Inflammatory macrophage treated with lipopolysaccharide for 4 hours (primary cell): ENCODE measurements around the gene LYSMD3.
"Not testable (repeated sequence)": the region's sequence is repeated elsewhere in the genome, so short reads cannot be mapped to it uniquely, and the experiment has no call there.

Source experiments
- DNase-seq: peaks from one replicate; pipeline ENCODE4 v3.0.0-alpha.2; 2020

LYSMD3 gene

DNA sequence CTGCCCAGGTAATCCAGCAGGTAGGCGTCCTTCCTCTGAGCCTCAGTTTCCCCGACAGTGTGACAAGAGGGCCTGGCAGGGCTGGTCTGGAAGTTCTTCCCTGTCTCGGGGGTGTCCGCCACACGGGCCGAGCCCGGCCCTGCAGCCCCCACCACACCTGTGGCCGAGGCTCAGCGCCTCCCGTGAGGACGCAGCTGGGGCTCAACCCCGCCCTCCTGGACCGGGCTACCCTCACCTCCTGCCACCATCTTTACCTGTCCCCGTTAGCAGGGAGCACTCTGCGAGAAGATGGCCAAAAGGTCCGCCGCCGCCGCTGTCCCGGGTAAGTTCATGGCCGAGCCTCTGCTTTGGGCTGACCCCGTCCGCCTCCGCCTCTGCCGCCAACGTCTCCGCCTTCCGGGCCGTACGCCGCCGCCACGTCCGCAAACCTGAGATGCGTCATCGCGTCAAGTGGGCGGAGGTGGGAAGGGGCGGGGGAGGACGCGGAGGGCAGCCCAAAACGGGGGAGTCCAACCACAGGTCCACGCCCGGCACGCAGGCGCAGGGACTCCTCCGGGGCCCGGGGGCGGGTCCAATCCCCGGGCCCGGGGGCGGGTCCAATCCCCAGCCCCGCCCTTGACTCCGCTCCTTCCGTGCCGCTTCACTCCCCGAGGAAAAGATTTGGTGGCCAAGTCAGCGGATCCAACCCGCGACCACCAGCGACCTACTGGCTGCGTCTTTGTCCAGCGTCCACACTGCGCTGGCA lies at the start of gene LYSMD3:
Gene LYSMD3, minus strand, starts transcription at position 391 of the 745 bp plus-strand sequence. CDS start 4,295 bp downstream, outside the sequence.
- peak; percentile 92 for DNase-seq

DNA sequence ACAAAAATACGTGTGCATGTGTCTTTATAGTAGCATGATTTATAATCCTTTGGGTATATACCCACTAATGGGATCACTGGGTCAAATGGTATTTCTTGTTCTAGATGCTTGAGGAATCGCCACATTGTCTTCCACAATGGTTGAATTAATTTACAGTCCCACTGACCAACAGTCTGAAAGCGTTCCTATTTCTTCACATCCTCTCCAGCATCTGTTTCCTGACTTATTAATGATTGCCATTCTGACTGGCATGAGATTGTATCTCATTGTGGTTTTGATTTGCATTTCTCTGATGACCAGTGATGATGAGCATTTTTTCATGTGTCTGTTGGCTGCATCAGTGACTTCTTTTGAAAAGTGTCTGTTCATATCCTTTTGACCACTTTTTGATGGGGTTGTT lies 47.2 kb upstream of the LYSMD3 start:
- DNase-seq = not testable (repeated sequence)

DNA sequence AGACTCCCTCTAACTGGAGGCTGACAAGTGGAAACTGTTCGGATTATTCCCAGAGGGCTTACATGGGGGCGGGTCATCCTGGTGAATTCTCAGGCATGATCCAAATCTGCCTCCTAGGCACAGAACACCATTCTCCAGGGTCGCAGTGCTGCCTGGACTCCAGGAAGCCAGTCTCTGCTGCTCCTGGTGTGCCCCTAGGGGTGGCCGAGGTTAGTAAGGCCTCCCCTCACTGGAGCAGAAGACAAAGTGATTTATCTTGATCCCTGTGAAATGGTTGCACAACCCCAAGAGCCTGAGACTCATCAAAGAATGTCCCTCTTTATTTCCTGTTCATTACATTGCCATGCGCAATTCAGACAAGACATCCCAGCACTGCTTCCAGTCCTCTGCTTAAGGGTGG lies 46.3 kb upstream of the LYSMD3 start:
- DNase-seq = no peak

DNA sequence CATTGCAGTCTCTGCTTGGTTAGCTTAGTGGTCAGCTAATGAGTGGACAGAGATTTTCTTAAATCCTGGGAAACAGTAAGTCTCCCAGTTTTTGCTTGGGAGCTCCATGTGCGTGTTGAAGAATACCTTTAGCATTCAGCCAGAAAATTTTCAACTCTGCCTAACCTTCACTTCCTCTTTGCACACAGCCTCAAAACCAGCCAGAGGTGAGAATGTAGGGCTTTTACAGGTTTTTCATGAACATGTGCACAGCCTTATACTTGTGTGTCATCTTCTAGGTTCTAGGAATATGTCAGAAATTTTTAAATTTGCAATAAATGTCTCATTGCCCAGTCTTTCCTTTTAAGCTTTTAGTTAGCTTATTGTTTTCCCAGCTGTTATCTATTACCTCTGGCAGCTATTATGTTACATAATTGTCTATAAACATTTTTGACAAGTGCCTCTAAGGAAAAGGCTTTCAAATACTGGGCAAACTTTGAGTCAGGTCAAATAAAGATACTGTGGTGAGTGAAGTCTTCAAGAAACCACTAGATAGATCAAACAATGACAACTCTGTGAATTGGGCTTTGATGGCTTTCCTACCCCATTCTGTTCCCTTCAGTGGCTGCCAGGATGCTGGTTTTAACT lies 41.9 kb upstream of the LYSMD3 start:
- DNase-seq = no peak

DNA sequence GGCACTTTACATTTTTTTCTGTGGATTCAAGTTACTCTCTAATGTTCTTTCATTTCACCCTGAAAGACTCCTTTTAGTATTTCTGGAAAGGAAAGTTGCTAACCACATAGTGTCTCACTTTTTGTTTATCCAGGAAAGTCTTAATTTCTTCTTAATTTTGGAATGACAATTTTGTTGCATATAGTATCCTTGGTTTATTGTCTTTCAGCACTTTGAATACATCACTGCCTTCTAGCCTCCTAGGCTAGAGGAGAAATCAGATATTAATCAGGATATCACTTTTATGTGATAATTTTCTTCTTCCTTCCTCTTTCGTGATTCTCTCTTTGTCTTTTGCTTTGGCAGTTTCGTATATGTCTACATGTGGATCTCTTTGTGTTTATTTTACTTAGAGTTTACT lies 40.6 kb upstream of the LYSMD3 start:
- DNase-seq = no peak

DNA sequence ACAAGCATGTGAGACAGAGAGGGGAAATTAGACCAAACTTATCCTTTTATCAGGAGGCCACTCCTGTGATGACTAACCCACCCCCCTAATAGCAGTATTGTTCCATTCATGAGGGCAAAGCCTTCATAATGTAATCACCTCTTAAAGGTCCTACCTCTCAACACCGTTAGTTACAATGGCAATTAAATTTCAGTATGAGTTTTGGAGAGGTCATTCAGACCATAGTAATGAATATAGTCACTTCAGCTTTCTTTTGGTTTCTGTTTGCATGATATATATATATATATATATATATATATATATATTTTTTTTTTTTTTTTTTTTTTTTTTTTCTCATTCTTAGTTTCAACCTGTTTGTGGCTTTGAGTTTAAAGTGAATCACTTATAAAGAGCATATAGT lies 39.7 kb upstream of the LYSMD3 start:
- DNase-seq = no peak

DNA sequence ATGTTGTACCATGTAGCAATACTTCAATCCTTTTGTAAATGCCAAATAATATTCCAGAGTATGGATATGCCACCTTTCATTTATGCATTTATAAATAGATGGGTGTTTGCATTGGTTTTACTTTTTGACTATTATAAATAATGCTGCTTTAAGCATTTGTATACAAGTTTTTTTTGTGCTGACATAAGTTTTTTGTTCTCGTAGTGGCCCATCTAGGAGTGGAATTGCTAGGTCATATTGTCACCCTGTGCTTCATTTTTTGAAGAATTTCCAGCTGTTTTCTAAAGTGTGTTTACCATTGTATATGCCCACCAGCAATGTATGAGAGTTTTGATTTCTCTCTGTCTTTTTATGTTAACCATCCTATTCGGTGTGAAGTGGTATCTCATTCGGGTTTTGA lies 36.1 kb upstream of the LYSMD3 start:
- no peak for DNase-seq

DNA sequence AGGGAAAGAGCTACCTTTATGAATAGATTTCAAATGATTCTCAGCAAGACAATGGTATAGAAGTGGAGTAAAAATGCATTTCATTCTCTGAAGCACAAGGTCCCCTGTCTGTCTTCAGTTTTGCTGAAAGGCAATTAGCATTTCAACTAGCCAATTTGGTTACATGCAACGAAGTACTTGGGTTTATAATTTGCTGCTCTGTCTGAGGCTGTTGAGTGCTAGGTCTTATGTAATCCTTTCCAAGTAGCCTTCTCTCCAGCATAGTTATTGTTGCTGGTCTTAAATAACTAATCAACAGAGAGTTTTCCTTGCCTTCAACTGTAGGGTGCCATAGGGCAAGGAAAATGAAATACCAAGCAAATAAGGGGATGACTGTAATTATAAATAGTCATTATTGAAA lies 33.7 kb upstream of the LYSMD3 start:
- no peak for DNase-seq

DNA sequence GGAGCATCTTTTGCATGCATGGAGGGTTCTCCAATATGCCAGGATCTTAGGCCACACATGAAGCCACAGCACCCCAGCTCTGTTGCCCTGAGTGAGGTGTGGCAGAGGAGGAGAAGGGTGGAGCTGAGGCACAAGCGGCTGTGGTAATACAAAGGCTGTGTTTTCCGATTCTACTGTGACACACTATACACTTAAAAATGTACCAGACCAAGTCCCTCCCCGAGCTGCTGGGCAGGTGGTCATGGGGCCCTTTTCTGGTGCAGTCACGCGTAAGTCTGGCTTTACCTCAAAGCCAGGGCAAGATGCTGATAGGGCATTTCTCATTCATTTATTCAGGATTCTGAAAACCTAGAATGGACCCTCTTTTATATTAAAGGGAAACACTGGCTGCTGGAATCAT lies 33.0 kb upstream of the LYSMD3 start:
- no peak for DNase-seq

DNA sequence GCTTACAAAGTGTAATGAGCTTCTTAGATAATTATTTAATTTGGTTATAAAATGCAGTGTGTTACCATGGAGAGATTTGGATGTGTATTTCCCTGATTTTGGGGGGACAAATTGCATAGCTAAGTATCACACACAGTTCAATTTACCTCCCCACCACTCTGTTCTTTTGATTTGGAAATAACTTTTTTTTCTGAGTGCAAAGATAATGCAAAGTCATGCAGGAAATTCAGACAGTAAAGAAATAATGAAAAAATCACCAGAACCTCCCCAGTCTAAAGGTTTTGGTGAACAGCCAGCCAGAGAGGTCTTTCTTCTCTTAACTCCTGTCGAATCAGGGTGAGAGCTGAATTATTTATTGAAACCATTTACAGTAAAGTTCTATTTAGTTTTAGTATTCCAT lies 32.4 kb upstream of the LYSMD3 start:
- DNase-seq = no peak

DNA sequence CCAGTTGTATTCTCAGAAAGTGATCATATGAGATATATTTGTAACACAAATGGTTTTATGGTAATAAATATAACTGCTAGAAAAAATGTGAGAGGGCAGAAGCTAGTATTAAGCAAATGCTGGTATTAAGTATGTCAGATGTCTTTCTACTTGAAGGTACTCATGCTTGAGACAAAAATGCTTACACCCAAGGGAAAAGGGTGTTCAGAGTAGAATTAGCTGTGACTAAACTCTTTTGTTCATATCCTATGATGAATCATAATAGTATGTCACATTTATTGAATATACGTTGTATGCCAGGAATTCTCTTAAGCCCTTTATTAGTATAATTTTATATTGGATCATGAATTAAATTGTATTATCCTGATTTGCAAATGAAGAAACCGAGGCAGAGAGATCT lies 31.4 kb upstream of the LYSMD3 start:
- no peak for DNase-seq

DNA sequence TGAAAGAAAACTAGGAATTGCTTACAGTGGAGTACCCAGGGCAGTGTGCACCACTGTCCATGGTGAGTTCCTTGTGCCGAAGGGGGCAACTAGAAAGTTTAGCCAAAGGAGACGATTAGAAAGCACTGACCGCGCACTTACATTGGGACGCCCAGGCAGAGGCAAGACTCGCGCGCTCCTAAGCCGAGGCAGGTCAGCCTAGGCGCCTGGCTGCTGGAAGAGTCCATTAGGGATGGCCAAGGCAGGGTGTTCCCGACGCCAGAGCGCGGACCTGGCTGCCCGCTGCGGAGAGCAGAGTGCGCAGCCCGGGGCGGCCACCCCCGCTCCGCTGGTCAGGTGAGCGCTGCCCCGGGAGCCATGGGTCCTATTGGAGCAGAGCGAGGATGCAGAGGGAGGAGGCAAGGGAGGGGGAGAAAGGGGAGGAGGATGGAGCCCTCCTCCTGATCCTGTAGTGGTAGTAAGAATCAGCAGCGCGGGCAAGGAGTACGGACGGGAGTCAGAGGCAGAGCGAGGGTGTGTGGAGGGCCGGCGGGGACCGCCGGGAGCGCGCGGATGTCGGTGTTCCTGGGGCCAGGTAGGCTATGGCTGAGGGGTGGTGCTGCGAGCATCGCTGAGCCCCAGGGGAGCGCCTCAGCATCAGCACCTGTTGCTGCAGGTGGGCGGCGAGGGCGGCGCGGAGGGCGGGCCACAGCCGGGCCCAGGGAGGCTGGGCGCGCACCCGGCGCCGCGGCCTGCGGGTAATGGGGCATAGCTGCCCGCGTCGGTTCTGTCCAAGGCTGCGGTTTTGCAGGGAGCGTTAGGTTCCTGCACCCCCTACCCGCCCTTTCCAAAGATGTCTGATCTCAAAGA lies 29.2 kb upstream of the LYSMD3 start, which contains the start of gene ADGRV1:
Gene ADGRV1, plus strand, starts transcription at position 454 of the 849 bp plus-strand sequence. Its CDS starts 99 bp downstream, at position 553.
- DNase-seq = no peak

DNA sequence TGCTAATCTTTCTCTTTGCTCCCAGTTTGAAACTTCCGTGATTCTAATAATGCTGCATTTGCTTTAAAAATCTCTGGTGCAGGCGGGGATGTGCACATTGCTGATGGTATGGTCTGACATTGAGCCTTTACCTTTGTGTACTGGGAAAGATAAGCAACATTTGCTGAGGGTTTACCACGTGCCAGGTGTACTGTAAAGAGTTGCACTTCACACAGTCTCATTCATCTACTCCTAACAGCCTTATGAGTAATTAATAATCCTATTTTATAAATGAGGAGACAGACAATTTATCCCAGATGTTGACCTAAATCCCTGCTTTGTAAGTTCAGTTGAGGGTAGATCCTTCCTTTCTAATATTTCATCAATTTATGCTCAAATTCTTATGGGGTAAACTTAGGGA lies 28.5 kb upstream of the LYSMD3 start:
- DNase-seq = no peak

DNA sequence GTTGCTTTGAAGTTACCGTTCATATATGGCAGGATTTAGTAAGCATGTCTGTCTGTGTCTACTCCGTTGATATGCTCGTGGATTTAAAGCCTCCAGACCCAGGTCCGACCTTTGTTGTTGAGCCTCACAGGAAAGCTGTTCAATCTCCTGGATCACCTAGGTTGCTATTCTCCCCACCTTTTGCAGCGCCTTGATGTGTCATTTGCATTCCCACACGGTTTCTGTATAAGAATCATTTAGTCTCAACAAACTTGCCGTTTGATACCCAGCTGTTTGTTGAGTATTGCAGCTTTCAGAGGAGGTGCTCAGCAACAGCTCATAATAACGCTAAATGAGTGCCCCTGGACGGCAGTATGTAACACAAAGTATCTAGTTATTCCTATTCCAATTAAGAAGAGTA lies 28.0 kb upstream of the LYSMD3 start:
- no peak for DNase-seq

DNA sequence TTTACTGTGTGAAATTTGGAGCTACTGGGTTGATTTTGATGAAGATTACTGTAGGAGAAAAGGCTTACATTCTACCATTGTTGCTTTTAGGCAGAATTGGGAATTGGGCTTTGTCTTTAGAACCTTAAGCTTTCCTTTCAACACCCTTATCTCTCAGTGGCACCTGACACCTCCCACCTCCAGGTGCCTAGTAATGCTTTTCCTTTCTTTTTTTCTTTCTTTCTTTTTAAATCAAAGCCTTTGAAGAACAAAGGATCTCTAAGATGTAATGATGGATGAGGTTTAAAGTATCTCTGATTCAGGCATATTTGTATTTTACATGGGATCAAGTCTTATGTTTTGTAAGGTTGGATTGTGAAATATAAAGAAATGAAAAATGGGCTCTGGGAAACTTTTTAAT lies 26.3 kb upstream of the LYSMD3 start:
- DNase-seq = no peak

DNA sequence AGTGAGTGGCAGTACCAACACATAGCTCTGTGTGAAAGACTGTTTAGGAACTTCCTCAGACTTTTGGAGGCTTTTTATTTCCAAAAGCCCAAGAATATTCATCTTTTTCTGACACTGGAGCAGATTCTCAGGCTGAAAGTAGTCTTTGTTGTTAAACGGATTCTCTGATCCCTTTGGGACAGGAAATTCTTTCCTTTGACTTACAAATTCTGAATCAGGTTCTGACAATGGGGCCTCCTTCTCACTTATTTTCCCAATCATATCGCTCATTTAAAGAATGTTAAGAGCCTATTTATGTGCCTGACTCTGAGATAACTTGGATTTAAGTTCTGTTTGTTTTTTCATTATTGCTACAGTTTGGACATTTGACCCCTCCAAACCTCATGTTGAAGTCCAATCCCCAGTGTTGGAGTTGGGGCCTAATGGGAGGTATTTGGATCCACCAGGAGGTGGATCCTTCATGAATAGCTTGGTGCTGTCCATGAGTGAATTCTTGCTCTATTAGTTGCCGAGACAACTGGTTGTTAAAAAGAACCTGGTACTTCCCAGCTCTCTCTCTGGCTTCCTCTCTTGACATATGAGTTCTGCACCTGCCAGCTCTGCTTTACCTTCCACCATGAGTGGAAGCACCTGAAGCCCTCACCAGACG lies 25.1 kb upstream of the LYSMD3 start:
- no peak for DNase-seq

DNA sequence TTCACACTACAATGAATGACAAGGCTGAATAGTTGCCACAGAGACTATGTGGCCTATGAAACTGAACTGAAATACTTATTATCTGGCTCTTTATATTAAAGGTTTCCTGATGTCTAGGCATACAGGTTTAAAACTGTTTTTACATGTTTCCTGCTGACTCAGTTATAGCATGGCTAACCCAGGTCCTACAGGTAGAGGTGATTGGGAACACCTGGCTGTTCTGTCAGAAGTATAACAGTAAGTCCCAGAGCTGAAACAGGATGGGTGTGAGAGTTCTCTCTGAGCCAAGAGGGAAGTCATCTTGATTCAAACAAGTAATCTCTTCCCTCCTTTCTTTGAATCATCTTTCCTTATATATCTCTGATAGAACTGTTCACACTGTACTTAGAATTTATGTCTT lies 24.3 kb upstream of the LYSMD3 start:
- no peak for DNase-seq

DNA sequence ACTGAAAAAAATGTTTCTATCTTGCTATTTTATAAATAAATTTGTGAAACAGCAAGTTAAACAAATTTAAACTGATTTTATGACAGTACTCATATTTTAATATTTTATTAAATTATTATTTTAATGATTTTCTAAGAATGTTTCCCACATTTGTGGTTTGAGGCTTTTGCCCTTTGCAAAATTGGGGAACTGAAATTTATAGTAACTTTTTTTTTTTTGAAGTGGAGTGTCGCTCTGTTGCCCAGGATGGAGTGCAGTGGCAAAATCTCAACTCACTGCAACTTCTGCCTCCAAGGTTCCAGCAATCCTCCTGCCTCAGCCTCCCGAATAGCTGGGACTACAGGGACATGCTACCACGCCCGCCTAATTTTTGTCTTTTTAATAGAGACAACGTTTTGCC lies 22.0 kb upstream of the LYSMD3 start:
- peak; percentile 10 for DNase-seq

DNA sequence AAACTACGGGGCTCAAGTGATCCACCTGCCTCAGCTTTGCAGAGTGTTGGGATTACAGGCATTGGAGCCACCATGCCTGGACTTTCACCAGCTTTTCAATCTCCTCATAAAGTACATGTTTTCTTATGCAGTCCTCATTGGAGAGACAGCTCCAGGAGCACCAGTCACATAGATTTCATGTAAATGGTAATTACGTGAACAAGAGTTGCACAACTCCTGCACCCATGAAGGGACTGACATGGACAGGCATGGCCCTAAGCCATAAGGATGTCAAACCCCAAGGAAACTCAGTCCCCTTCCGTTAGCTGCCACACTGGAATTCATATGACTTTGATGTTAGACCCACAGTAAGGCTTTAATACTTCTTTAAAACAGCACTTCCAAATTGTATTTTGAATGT lies 21.6 kb upstream of the LYSMD3 start:
- peak; percentile 11 for DNase-seq

DNA sequence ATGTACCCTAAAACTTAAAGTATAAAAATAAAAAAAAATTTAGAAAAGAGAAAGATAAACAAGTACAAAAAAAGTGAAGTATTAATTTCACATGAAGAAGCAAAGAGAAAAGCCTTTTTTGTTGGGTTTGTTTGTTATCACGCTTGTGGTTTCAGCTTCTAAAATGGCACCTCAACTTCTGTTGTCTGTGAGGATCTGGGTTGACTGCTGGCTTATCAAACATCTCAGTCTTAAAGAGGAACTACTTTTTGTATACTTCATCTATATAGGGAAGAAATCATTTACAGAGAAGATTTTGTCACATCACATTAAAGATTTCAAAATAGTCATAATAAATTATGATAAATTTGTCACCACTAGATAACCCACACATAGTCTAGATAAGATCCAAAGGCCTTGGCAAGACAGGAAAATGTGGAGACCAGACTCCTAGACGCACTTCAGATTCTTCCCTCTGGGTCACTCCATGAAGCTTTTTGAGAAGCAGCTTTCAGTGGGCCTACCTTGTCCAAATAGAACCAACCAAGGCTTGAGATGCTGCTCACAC lies 20.4 kb upstream of the LYSMD3 start:
- no peak for DNase-seq

DNA sequence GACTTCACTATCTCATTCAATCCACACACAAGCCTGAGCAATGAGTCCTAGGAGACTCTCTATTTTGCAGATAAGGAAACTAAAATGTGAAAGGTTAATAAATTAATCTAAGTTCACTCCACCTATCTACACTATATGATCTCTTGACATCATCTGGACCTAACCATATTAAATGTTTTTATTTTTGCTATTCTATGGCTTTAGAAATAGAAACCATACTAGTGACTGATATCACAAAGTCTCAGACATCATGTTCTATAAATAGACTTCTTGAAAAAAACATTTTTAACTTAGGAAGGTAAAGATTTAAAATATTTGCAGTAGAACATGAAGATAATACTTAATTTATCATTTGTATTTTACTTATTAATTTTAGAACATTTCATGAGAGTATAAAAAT lies 19.8 kb upstream of the LYSMD3 start:
- no peak for DNase-seq

DNA sequence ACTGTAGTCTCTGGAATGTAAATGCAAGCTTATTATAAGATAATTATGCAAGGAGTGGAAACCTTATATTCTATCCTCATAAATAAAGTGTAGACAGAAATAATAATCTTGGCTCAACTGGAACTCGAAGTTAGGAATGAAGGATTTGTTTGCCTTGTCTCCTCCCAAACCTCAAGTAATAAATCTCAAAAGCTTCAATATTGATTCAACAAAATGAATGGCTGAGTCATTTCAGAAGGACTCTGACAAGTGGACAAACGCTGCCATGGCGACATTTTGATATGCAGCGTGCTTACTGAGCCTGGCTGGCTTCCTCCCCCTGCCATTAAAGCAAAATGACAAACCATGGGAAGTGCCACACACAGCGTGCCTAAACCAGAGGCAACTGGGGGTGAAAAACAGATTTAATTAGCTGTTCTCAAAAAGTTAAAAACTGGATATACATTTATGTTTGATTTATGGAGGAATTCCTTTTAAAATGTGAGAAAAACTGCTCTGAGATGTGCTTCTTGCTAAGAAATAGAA lies 18.7 kb upstream of the LYSMD3 start:
- DNase-seq = no peak

DNA sequence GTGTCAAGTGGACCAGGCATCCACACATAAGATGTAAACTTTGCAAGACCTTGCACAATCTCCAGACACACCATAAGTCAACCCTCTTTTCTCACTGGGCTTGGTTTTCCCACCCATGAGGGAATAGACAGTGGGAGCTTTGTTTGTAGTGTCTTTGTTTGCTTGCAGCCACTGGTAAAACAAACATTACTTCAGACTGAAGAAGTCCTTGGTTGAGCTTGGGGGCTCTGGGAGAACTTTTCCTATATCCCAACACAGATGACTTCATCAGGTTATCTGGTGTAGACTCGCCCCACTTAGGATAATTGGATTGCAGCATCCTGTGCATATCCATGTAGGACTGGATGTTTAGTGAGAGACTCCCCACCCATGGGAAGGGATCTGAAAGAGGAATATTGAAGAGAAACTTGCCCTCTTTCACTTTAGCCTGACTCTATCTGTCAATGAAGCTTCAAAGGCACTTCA lies 17.7 kb upstream of the LYSMD3 start:
- no peak for DNase-seq
